HepG2 (cell line): ENCODE results near the gene THAP3. TPM values are rescaled to one million over a fixed set of nuclear protein-coding genes. Genes with fewer than 3 reads are reported as not detected.

Experiments
- ATF1 ChIP-seq: IDR thresholded peaks from 2 replicates; pipeline ENCODE4 v1.6.1; 2016; ENCODE audit warnings: mild to moderate bottlenecking, control low read depth
- BORCS8-MEF2B ChIP-seq: sonication (generic); formaldehyde crosslinking; IDR thresholded peaks from 2 replicates; pipeline ENCODE4 v1.8.0; 2022; ENCODE audit warnings: mild to moderate bottlenecking, missing genetic modification reagents
- GTF3A ChIP-seq: sonication (generic); formaldehyde crosslinking; conservative IDR thresholded peaks from 2 replicates; pipeline ENCODE4 v1.4.0; 2020; ENCODE audit warnings: mild to moderate bottlenecking, missing genetic modification reagents
- NR2F6 ChIP-seq, 2 experiments: IDR thresholded peaks; 2 replicates each; pipeline ENCODE4 v1.6.1; 2016; ENCODE audit warnings: antibody characterized with exemption in 1 of 2, mild to moderate bottlenecking in 1 of 2
- PAWR ChIP-seq: sonication (generic); formaldehyde crosslinking; IDR thresholded peaks from 2 replicates; pipeline ENCODE4 v1.4.0; 2020; ENCODE audit warnings: missing genetic modification reagents, mild to moderate bottlenecking, borderline replicate concordance
- SALL2 ChIP-seq: sonication (generic); formaldehyde crosslinking; IDR thresholded peaks from 2 replicates; pipeline ENCODE4 v1.8.1; 2023; ENCODE audit warnings: mild to moderate bottlenecking, missing genetic modification reagents, inconsistent platforms
- TFDP1 ChIP-seq: IDR thresholded peaks from 2 replicates; pipeline ENCODE4 v1.6.1; 2016; ENCODE audit warnings: missing compliant biosample characterization, missing genetic modification reagents, borderline replicate concordance
- THRA ChIP-seq: sonication (generic); formaldehyde crosslinking; IDR thresholded peaks from 2 replicates; pipeline ENCODE4 v1.4.0; 2020; ENCODE audit warnings: missing genetic modification reagents, borderline replicate concordance
- U2AF1 ChIP-seq: fragments of 200-400 bp; formaldehyde crosslinking; optimal IDR thresholded peaks from 2 replicates; pipeline ENCODE3; 2017; ENCODE audit warnings: mild to moderate bottlenecking, low read depth, low read length
- ZBTB2 ChIP-seq: sonication (generic); formaldehyde crosslinking; IDR thresholded peaks from 2 replicates; pipeline ENCODE4 v1.8.0; 2022; ENCODE audit warnings: low read depth, missing genetic modification reagents
- ZC3H13 ChIP-seq: sonication (generic); formaldehyde crosslinking; IDR thresholded peaks from 2 replicates; pipeline ENCODE4 v1.8.1; 2023; ENCODE audit warnings: mild to moderate bottlenecking, missing genetic modification reagents, moderate library complexity
- ZNF136 ChIP-seq: sonication (generic); formaldehyde crosslinking; IDR thresholded peaks from 2 replicates; pipeline ENCODE4 v1.8.1; 2022; ENCODE audit warnings: low read depth, mild to moderate bottlenecking, moderate library complexity, missing genetic modification reagents
- ZNF276 ChIP-seq: sonication (generic); formaldehyde crosslinking; IDR thresholded peaks from 2 replicates; pipeline ENCODE4 v1.4.0; 2020; ENCODE audit warnings: mild to moderate bottlenecking, low read depth, missing genetic modification reagents
- ZNF292 ChIP-seq: sonication (generic); formaldehyde crosslinking; IDR thresholded peaks from 2 replicates; pipeline ENCODE4 v1.8.1; 2022; ENCODE audit warnings: mild to moderate bottlenecking, low read depth, missing genetic modification reagents, borderline replicate concordance
- ZNF446 ChIP-seq: sonication (generic); formaldehyde crosslinking; IDR thresholded peaks from 2 replicates; pipeline ENCODE4 v1.5.0; 2020; ENCODE audit warnings: mild to moderate bottlenecking, missing genetic modification reagents
- ZNF605 ChIP-seq: sonication (generic); formaldehyde crosslinking; IDR thresholded peaks from 2 replicates; pipeline ENCODE4 v1.8.0; 2022; ENCODE audit warnings: mild to moderate bottlenecking, missing genetic modification reagents
- ZNF687 ChIP-seq: sonication (generic); formaldehyde crosslinking; IDR thresholded peaks from 2 replicates; pipeline ENCODE4 v1.5.1; 2020; ENCODE audit warnings: mild to moderate bottlenecking, missing genetic modification reagents, moderate library complexity
- ZNF883 ChIP-seq: sonication (generic); formaldehyde crosslinking; IDR thresholded peaks from 2 replicates; pipeline ENCODE4 v1.5.1; 2020; ENCODE audit warnings: mild to moderate bottlenecking, missing genetic modification reagents; ENCODE audit errors: not compliant biosample characterization
- polyA plus RNA-seq, 8 experiments: library from polyadenylated mRNA; depleted of rRNA in 3 of 8; stranded (reverse) in 7 of 8; unstranded in 1 of 8; fragments of >200 nt; fragmentation: Illumina TruSeq in 4 of 8; extraction: Trizol in 4 of 8; gene quantifications; 2 replicates each; pipeline versions ENCODE4 v1.2.1 to v1.2.3, GENCODE V29; 2011 to 2016; ENCODE audit warnings: low read depth in 4 of 8, missing spikeins in 1 of 8, mixed read lengths in 1 of 8; ENCODE audit not compliant: insufficient read depth in 1 of 8
- total RNA-seq, 5 experiments: library from RNA; depleted of rRNA; stranded (reverse); fragments of >200 nt; fragmentation: Illumina TruSeq; extraction: Trizol; gene quantifications; 2 replicates each; pipeline ENCODE4 v1.2.3, GENCODE V29; 2016; ENCODE audit warnings: low read depth in 1 of 5

The THAP3 gene
- total and polyA plus RNA-seq, 2 of the 13 experiments (the other 11 are each of a cell fraction or from before 2014, with no cell fraction given): 10.3 to 14.9 TPM

- TF ChIP-seq ZBTB2 (CRISPR knock-in tag) (no peak), NR2F6 (IDR thresholded peaks at IDR 0.05) (no peak), NR2F6 (CRISPR knock-in tag; IDR thresholded peaks at IDR 0.05) (no peak), PAWR (no peak), ZNF605 (CRISPR knock-in tag) (no peak), ZC3H13 (CRISPR knock-in tag) (0 out of 2 replicates have a peak, but pooled peaks have one; percentile 7), GTF3A (CRISPR knock-in tag) (0 out of 2 replicates have a peak, but pooled peaks have one; percentile 28), ATF1 (CRISPR knock-in tag) (0 out of 2 replicates have a peak, but pooled peaks have one; percentile 39), TFDP1 (CRISPR knock-in tag) (no peak), ZNF687 (CRISPR knock-in tag) (peak; percentile 39), ZNF292 (no peak), ZNF276 (CRISPR knock-in tag) (peak; percentile 22; the same call in 1 of the 2 replicates), ZNF446 (no peak), U2AF1 (peak; percentile 6), SALL2 (CRISPR knock-in tag) (0 out of 2 replicates have a peak, but pooled peaks have one; percentile 2), THRA (CRISPR knock-in tag) (no peak), ZNF883 (CRISPR knock-in tag) (peak; percentile 31), ZNF136 (CRISPR knock-in tag) (no peak), BORCS8-MEF2B (CRISPR knock-in tag) (no peak)
Observed at GRCh38 chr1:6581561-6582305, 42.9 kb upstream of the THAP3 start (continued).
